ENCODE data around the gene OR4D10. TPM values are rescaled to one million over a fixed set of nuclear protein-coding genes. Genes with fewer than 3 reads are reported as not detected.

Gene OR4D10
- total and polyA plus RNA-seq, 2 of the 13 experiments (the other 11 are each of a cell fraction or from before 2014, with no cell fraction given) = not detected

DNA sequence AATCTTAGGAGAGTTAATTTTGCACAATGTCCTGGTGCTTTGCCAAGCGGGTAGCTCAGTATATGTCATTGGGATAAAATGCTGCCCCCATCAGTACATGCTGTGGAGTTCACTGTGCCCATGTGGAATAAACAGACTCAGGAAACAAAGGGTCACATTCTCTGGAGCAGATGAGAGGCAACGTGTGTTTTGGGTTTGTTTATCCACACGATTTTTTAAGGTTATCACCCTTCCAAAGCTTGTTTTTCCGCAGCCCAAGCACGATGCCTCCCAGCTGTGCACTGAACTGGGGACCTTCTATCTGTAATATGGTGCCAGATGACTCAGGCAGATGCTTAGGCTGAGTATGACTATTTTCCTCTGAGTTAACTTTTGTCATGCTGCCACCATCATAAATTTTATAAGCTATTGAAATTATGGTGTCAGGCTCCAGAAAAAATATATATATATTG is 9.9 kb upstream of the OR4D10 start:
- Histone ChIP-seq H3K27ac (ENCODE audit: extremely low read length, insufficient read depth, low read length) (no peak overlapping the region), H3K36me3 (replicated peaks in 1 of 2; ENCODE audit: control insufficient read depth in 1 of 2, insufficient read depth in 2 of 2, low read length in 2 of 2) (no peaks in the 10 kb centered on the region), H3K4me2 (ENCODE audit: low read depth, low read length) (no peak overlapping the region), H3K4me3 (replicated peaks in 1 of 3; ENCODE audit: insufficient read depth in 1 of 3, low read depth in 2 of 3, low read length in 3 of 3) (no peak overlapping the region), H3K4me1 (ENCODE audit: insufficient read depth, low read length) (no peaks in the 10 kb centered on the region), H3K9ac (ENCODE audit: insufficient read depth, low read depth, low read length) (no peak overlapping the region), H3K79me2 (ENCODE audit: insufficient read depth, low read length) (no peaks in the 10 kb centered on the region), H4K20me1 (ENCODE audit: insufficient read depth, low read length) (no peaks in the 10 kb centered on the region), H2AFZ (ENCODE audit: low read length) (no peak overlapping the region), H3K9me3 (ENCODE audit: low read length) (no peaks in the 10 kb centered on the region), H3K27me3 (ENCODE audit: control insufficient read depth in 1 of 2, insufficient read depth in 2 of 2, low read length in 2 of 2) (peaks cover 0 to 4% of the 10 kb centered on the region in 2 experiments; a peak in 1 of 5 replicates)
- 6% methylated on average over 5 of the region's 5 CpGs for WGBS (ENCODE audit: low lambda C conversion rate)
- intact Hi-C loops (cut with micrococcal nuclease; ENCODE audit: unreplicated experiment) (no loop called here), in situ Hi-C loops (cut with HindIII; ENCODE audit: extremely low pct_ligation_motif_present, low pct_unique_long_range_greater_than_20kb) (no loop called here)
- ATAC-seq = no peak
- CTCF ChIA-PET (ENCODE audit: low intra/inter-chr PET ratio, low total read pairs) = no interaction called here
- DNase-seq (ENCODE audit: low spot score) = no peak
- no peak for TF ChIP-seq ZNF782 (CRISPR knock-in tag; IDR thresholded peaks at IDR 0.05; ENCODE audit: borderline replicate concordance)
- TF ChIP-seq ZNF546 (CRISPR knock-in tag; conservative IDR thresholded peaks at IDR 0.05) = no peak
- TF ChIP-seq NR3C1 (CRISPR knock-in tag; IDR thresholded peaks at IDR 0.05) = no peak
- TF ChIP-seq, protein P1, sequence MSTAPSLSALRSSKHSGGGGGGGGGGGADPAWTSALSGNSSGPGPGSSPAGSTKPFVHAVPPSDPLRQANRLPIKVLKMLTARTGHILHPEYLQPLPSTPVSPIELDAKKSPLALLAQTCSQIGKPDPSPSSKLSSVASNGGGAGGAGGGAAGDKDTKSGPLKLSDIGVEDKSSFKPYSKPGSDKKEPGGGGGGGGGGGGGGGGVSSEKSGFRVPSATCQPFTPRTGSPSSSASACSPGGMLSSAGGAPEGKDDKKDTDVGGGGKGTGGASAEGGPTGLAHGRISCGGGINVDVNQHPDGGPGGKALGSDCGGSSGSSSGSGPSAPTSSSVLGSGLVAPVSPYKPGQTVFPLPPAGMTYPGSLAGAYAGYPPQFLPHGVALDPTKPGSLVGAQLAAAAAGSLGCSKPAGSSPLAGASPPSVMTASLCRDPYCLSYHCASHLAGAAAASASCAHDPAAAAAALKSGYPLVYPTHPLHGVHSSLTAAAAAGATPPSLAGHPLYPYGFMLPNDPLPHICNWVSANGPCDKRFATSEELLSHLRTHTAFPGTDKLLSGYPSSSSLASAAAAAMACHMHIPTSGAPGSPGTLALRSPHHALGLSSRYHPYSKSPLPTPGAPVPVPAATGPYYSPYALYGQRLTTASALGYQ (CRISPR knock-in tag; IDR thresholded peaks at IDR 0.05) = no peak
- POLR2A ChIA-PET = no interaction called here
- BruUV-seq (replicated peaks) = no TSS peak
- no peak for FAIRE-seq

DNA sequence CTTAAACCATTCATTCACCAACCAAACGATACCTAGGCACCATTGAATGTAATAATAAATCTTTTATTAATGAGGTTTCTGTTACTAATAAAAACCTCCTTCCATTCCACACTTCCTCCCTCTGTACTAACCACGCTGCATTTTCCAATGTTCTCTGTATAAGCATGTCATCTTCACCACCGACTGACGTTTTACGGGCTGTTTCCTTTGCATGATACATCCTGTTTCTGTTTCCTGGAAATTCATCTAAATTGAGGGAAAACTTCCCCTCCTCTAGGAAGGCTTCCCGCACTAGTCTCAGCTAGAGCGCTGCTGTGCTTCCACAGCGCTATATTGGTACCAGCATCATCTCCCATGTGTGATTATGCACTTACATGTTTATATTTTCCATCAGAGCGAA is 2.1 kb downstream of the OR4D10 start:
- in situ Hi-C loops (cut with HindIII; ENCODE audit: extremely low pct_ligation_motif_present, low pct_unique_long_range_greater_than_20kb) (no loop called here), intact Hi-C loops (cut with micrococcal nuclease; ENCODE audit: unreplicated experiment) (no loop called here)
- Histone ChIP-seq H3K36me3 (replicated peaks in 1 of 2; ENCODE audit: control insufficient read depth in 1 of 2, insufficient read depth in 2 of 2, low read length in 2 of 2) (no peaks in the 10 kb centered on the region), H3K9ac (ENCODE audit: insufficient read depth, low read depth, low read length) (no peak overlapping the region), H3K27me3 (ENCODE audit: control insufficient read depth in 1 of 2, insufficient read depth in 2 of 2, low read length in 2 of 2) (no peaks in the 10 kb centered on the region), H3K9me3 (ENCODE audit: low read length) (no peaks in the 10 kb centered on the region), H4K20me1 (ENCODE audit: insufficient read depth, low read length) (no peaks in the 10 kb centered on the region), H3K27ac (ENCODE audit: extremely low read length, insufficient read depth, low read length) (no peak overlapping the region), H3K4me2 (ENCODE audit: low read depth, low read length) (no peak overlapping the region), H2AFZ (ENCODE audit: low read length) (no peak overlapping the region), H3K4me3 (replicated peaks in 1 of 3; ENCODE audit: insufficient read depth in 1 of 3, low read depth in 2 of 3, low read length in 3 of 3) (no peak overlapping the region), H3K79me2 (ENCODE audit: insufficient read depth, low read length) (no peaks in the 10 kb centered on the region), H3K4me1 (ENCODE audit: insufficient read depth, low read length) (no peaks in the 10 kb centered on the region)
- ATAC-seq = no peak
- 25% methylated on average over 9 of the region's 9 CpGs for WGBS (ENCODE audit: low lambda C conversion rate)
- DNase-seq (ENCODE audit: low spot score) = no peak
- BruUV-seq (replicated peaks) = no TSS peak
- ChIA-PET POLR2A (no interaction called here), CTCF (ENCODE audit: low intra/inter-chr PET ratio, low total read pairs) (no interaction called here)
- TF ChIP-seq, protein P2, sequence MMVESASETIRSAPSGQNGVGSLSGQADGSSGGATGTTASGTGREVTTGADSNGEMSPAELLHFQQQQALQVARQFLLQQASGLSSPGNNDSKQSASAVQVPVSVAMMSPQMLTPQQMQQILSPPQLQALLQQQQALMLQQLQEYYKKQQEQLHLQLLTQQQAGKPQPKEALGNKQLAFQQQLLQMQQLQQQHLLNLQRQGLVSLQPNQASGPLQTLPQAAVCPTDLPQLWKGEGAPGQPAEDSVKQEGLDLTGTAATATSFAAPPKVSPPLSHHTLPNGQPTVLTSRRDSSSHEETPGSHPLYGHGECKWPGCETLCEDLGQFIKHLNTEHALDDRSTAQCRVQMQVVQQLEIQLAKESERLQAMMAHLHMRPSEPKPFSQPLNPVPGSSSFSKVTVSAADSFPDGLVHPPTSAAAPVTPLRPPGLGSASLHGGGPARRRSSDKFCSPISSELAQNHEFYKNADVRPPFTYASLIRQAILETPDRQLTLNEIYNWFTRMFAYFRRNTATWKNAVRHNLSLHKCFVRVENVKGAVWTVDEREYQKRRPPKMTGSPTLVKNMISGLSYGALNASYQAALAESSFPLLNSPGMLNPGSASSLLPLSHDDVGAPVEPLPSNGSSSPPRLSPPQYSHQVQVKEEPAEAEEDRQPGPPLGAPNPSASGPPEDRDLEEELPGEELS (CRISPR knock-in tag; IDR thresholded peaks at IDR 0.05) = no peak
- TF ChIP-seq YY1 (IDR thresholded peaks at IDR 0.05; ENCODE audit: insufficient read depth, insufficient replicate concordance, low read depth, low read length) (no peak), HES4 (CRISPR knock-in tag; IDR thresholded peaks at IDR 0.05; ENCODE audit: borderline replicate concordance) (no peak), ZNF670 (CRISPR knock-in tag; IDR thresholded peaks at IDR 0.05; ENCODE audit: borderline replicate concordance) (no peak)
- no peak for FAIRE-seq

Measured in HepG2 (cell line).